ENCODE results near the gene VWA7. TPM values are rescaled to one million over a fixed set of nuclear protein-coding genes. Genes with fewer than 3 reads are reported as not detected.

Gene VWA7
- total and polyA plus RNA-seq, 11 donors: 4.0 to 25.8 (median 15.2) TPM

DNA sequence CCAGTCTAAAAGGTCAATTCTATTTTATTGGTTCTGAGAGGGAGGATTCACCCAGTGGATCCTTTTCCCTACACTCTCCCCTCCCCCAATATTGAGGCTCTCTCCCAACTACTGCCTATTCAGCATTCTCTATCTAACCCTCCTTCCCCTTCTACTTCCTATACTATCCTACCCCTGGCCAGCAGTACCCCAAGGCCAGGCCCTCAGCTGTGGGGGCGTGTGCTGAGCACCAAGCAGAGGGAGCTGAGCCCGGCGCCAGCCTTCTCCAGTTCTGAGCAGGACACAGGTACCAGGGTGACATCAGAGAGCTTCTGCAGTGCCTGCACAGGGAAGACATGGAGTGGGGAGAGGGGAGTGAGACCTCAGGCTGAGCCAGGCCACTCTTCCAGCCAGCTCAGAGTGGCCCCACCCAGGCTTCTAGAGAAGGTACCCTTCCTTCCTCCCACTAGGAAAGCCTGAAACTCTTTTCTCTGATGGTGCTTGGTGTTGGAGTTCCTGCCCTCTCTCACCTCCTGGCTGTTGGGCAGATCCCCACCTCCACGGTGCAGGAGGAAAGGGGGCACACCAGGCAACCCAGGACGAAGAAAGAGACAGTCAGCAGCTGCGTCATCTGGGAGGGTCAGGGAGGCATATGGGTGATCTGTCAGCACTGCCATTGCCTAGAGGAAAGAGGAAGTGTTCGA, 50.0 kb downstream of the VWA7 start:
- intact Hi-C loops (cut with DNase I): loop anchor here in 6 of 10 donors (5.0 kb wide), 4 partner anchors 35 to 105 kb away; partner anchors contain the start of genes LY6G5C (in 3 of the 6) and SAPCD1 (in 1 of the 6)
- H3K4me1 ChIP-seq: peaks cover 0 to 61% (median 22%) of the 10 kb centered on the region in 12 donors

DNA sequence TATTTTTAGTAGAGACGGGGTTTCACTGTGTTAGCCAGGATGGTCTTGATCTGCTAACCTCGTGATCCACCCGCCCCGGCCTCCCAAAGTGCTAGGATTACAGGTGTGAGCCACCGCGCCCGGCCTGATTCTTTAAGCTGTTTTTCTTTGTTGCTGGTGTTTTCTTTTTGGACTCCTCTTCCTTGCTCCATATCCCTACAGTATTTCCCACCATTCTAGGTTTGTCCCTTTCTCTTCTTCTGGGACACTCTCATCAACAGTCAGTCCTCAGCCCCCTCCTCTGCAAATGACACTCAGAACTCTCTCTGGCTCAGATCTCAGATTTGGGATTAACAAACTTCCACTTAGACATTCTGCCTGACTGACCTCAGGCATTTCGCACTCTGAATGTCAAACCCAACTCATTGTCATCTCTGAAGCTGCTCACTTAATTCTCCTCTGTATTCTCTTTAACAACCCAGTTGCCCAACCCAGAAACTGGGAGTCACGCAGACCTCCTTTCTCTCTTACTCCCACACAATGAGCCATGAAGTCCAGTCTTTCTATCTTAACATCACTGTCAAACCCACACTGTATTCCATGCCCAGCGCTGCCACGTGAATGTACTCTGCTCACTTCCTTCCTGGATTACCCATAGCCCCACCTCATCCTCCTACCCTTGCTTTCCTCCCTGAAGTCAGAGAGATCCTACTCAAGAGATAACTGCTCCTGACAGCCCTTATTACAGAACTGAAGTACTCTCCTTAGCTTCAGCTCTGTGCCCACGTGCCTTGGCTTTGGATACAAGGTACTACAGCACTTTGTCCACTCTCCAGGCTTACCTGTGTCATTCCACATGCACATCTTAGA, 51.4 kb downstream of the VWA7 start:
- ATAC-seq (no peak), DNase-seq (no peak)
- H3K36me3 ChIP-seq: peaks cover 0 to 38% (median 25%) of the 10 kb centered on the region in 9 donors
- no peaks in the 10 kb centered on the region for H3K9me3 ChIP-seq
- no peak overlapping the region for H3K4me3 ChIP-seq
- H3K27me3 ChIP-seq: no peaks in the 10 kb centered on the region
- H3K4me1 ChIP-seq: peaks cover 0 to 46% (median 20%) of the 10 kb centered on the region in 12 donors
- TF ChIP-seq POLR2A (IDR thresholded peaks at IDR 0.05) (no peak), CTCF (IDR thresholded peaks at IDR 0.05) (no peak)
- intact Hi-C loops (cut with DNase I): loop anchor here in 6 of 10 donors (5.0 kb wide), 4 partner anchors 37 to 107 kb away; partner anchors contain the start of genes LY6G5C (in 3 of the 6) and SAPCD1 (in 1 of the 6)
- H3K27ac ChIP-seq: peak overlapping the region in 1 of 12 donors; percentile 98
- WGBS, 4 donors: 84 to 88% (median 87%) methylated on average over 12 of the region's 12 CpGs

More for the DNA sequence above, 50.0 kb downstream of the VWA7 start:
- Histone ChIP-seq H3K27ac (peak overlapping the region in 8 of 12 donors; percentile 33 to 99 (median 97)), H3K9me3 (no peaks in the 10 kb centered on the region), H3K27me3 (no peaks in the 10 kb centered on the region), H3K36me3 (peaks cover 0 to 52% (median 39%) of the 10 kb centered on the region in 9 donors), H3K4me3 (peak overlapping the region in 3 of 12 donors; percentile 67 to 79 (median 76))
- TF ChIP-seq CTCF (IDR thresholded peaks at IDR 0.05): no peak
- no peak for TF ChIP-seq POLR2A (IDR thresholded peaks at IDR 0.05)
- WGBS, 4 donors: 73 to 79% (median 75%) methylated on average over 7 of the region's 7 CpGs
- ATAC-seq (peak in 1 of 4 donors; percentile 7), DNase-seq (peak in 4 of 5 donors; percentile 36 to 56 (median 47))

GRCh38 chr6:31723980-31724691, 53.0 kb downstream of the VWA7 start:
- intact Hi-C loops (cut with DNase I): no loop called here
- WGBS, 4 donors: 80 to 85% (median 81%) methylated on average over 25 of the region's 25 CpGs
- Histone ChIP-seq H3K36me3 (peaks cover 0 to 32% (median 22%) of the 10 kb centered on the region in 9 donors), H3K4me1 (peaks cover 0 to 37% (median 15%) of the 10 kb centered on the region in 12 donors), H3K27me3 (no peaks in the 10 kb centered on the region), H3K9me3 (no peaks in the 10 kb centered on the region), H3K4me3 (peak overlapping the region in 1 of 12 donors; percentile 11), H3K27ac (peak overlapping the region in 2 of 12 donors; percentile 49 to 50)
- TF ChIP-seq CTCF (IDR thresholded peaks at IDR 0.05) (no peak), POLR2A (IDR thresholded peaks at IDR 0.05) (no peak)
- DNase-seq (peak in 4 of 5 donors; percentile 25 to 64 (median 50)), ATAC-seq (peak in 1 of 4 donors; percentile 23)

Data from heart left ventricle (tissue), 16 donors.